H1 (cell line): Measurements from ENCODE around the gene DEGS2. TPM values are rescaled to one million over a fixed set of nuclear protein-coding genes. Genes with fewer than 3 reads are reported as not detected.

ENCODE experiments used
- CTCF ChIA-PET: fragments of 300-600 bp; sonication (Branson Sonifier 250); formaldehyde crosslinking; loops from one replicate; lab custom pipeline; 2021; ENCODE audit not compliant: partially characterized antibody; lab: Charles Lee
- POLR2A ChIA-PET: fragments of 300-600 bp; sonication (Branson Sonifier 250); formaldehyde crosslinking; loops from one replicate; lab custom pipeline; 2021; ENCODE audit warnings: inconsistent platforms; ENCODE audit not compliant: partially characterized antibody; lab: Charles Lee
- DNase-seq, 2 experiments: peaks; one replicate each; pipeline versions ENCODE4 v3.0.0 to v3.0.0-alpha.2; 2010 to 2022; ENCODE audit warnings: low spot score in 2 of 2, low read depth in 1 of 2, mixed read lengths in 1 of 2
- FAIRE-seq: peaks from 2 replicates; lab custom pipeline; 2011; peaks lifted over from hg19 to GRCh38; lab: Jason Lieb, UNC
- H2AFZ ChIP-seq: 2 replicates; pipeline ENCODE4 v1.8.1; 2012; ENCODE audit warnings: low read length, inconsistent platforms
- H2AK5ac ChIP-seq: 2 replicates; pipeline ENCODE4 v1.6.1; 2013; ENCODE audit warnings: low read depth, low read length
- H2BK120ac ChIP-seq: replicated peaks from 2 replicates; pipeline ENCODE3; 2013; ENCODE audit warnings: low read depth, low read length, inconsistent platforms
- H2BK12ac ChIP-seq: 2 replicates; pipeline ENCODE4 v1.6.1; 2013; ENCODE audit warnings: low read depth, low read length
- H2BK15ac ChIP-seq: 2 replicates; pipeline ENCODE4 v1.6.1; 2013; ENCODE audit warnings: low read length
- H2BK20ac ChIP-seq: 2 replicates; pipeline ENCODE4 v1.6.1; 2013; ENCODE audit warnings: low read length
- H2BK5ac ChIP-seq: 2 replicates; pipeline ENCODE4 v1.6.1; 2013; ENCODE audit warnings: low read depth, low read length
- H3K14ac ChIP-seq: 2 replicates; pipeline ENCODE4 v1.6.1; 2013; ENCODE audit warnings: inconsistent platforms; ENCODE audit not compliant: insufficient read length
- H3K18ac ChIP-seq: 2 replicates; pipeline ENCODE4 v1.6.1; 2013; ENCODE audit warnings: low read length; ENCODE audit errors: extremely low read depth
- H3K23ac ChIP-seq: 2 replicates; pipeline ENCODE4 v1.6.1; 2013; ENCODE audit warnings: inconsistent platforms; ENCODE audit not compliant: insufficient read length
- H3K23me2 ChIP-seq: 2 replicates; pipeline ENCODE4 v1.6.1; 2013; ENCODE audit warnings: low read depth, low read length
- H3K27ac ChIP-seq: 2 replicates; pipeline ENCODE4 v1.6.1; 2011; ENCODE audit warnings: low read depth, low read length, inconsistent platforms
- H3K27me3 ChIP-seq, 4 experiments: replicated peaks in 1 of 4; 1 replicate in 1 of 4; 2 replicates in 3 of 4; pipeline versions ENCODE4 v1.6.1 to v1.8.1; 2011 to 2013; ENCODE audit warnings: low read length in 3 of 4, mild to moderate bottlenecking in 3 of 4, inconsistent platforms in 2 of 4, mixed read lengths in 2 of 4, moderate library complexity in 1 of 4; ENCODE audit not compliant: control insufficient read depth in 3 of 4, insufficient read depth in 3 of 4; ENCODE audit errors: extremely low read depth in 1 of 4
- H3K36me3 ChIP-seq, 4 experiments: 2 replicates each; pipeline versions ENCODE4 v1.6.1 to v1.8.1; 2011 to 2013; ENCODE audit warnings: mild to moderate bottlenecking in 4 of 4, low read length in 3 of 4, moderate library complexity in 2 of 4, control low read depth in 1 of 4, inconsistent platforms in 1 of 4; ENCODE audit not compliant: insufficient read depth in 4 of 4, control insufficient read depth in 2 of 4
- H3K4ac ChIP-seq: replicated peaks from 2 replicates; pipeline ENCODE3; 2013; ENCODE audit warnings: low read length, low read depth, mixed read lengths, inconsistent platforms; ENCODE audit not compliant: insufficient read length
- H3K4me1 ChIP-seq, 4 experiments: replicated peaks in 1 of 4; 1 replicate in 1 of 4; 2 replicates in 3 of 4; pipeline versions ENCODE4 v1.6.1 to v1.8.1; 2011 to 2013; ENCODE audit warnings: low read length in 3 of 4, inconsistent platforms in 2 of 4, mixed read lengths in 1 of 4; ENCODE audit not compliant: insufficient read depth in 4 of 4, control insufficient read depth in 3 of 4
- H3K4me2 ChIP-seq, 2 experiments: 2 replicates each; pipeline versions ENCODE4 v1.6.1 to v1.8.1; 2011 to 2013; ENCODE audit warnings: low read depth in 2 of 2, low read length in 2 of 2, control low read depth in 1 of 2, inconsistent platforms in 1 of 2, mild to moderate bottlenecking in 1 of 2; ENCODE audit not compliant: insufficient read depth in 1 of 2
- H3K4me3 ChIP-seq, 4 experiments: fragments of 200-600, 300-600 bp in 1 of 4; sonication (generic), shearing (Covaris generic), sonication (Bioruptor Twin) in 1 of 4; 2 replicates each; pipeline versions ENCODE4 v1.5.1 to v1.8.1; 2011 to 2016; ENCODE audit warnings: low read length in 4 of 4, low read depth in 3 of 4, control low read depth in 2 of 4, inconsistent platforms in 2 of 4, mild to moderate bottlenecking in 2 of 4, mixed read lengths in 1 of 4, moderate library complexity in 1 of 4; ENCODE audit not compliant: insufficient read depth in 2 of 4; ENCODE audit errors: extremely low read depth in 1 of 4
- H3K56ac ChIP-seq: replicated peaks from 2 replicates; pipeline ENCODE3; 2013; ENCODE audit warnings: low read depth, mild to moderate bottlenecking, mixed read lengths, low read length, inconsistent platforms; ENCODE audit not compliant: insufficient read length
- H3K79me1 ChIP-seq: 2 replicates; pipeline ENCODE4 v1.6.1; 2013; ENCODE audit warnings: low read depth, low read length, control low read depth
- H3K79me2 ChIP-seq, 2 experiments: 2 replicates each; pipeline versions ENCODE4 v1.6.1 to v1.8.1; 2012 to 2013; ENCODE audit warnings: low read length in 2 of 2, mild to moderate bottlenecking in 2 of 2, inconsistent platforms in 1 of 2; ENCODE audit not compliant: insufficient read depth in 2 of 2, control insufficient read depth in 1 of 2
- H3K9ac ChIP-seq, 4 experiments: replicated peaks in 1 of 4; 1 replicate in 1 of 4; 2 replicates in 3 of 4; pipeline versions ENCODE4 v1.6.1 to v1.8.1; 2011 to 2013; ENCODE audit warnings: low read depth in 3 of 4, low read length in 3 of 4, control low read depth in 2 of 4, mild to moderate bottlenecking in 2 of 4, moderate library complexity in 2 of 4, inconsistent platforms in 1 of 4; ENCODE audit errors: extremely low read depth in 1 of 4
- H3K9me3 ChIP-seq, 2 experiments: 2 replicates each; pipeline versions ENCODE4 v1.6.1 to v1.8.1; 2012 to 2013; ENCODE audit warnings: mild to moderate bottlenecking in 2 of 2, moderate library complexity in 2 of 2, control low read depth in 1 of 2, inconsistent platforms in 1 of 2, low read depth in 1 of 2, low read length in 1 of 2, mixed read lengths in 1 of 2; ENCODE audit not compliant: insufficient read depth in 2 of 2
- H4K20me1 ChIP-seq, 2 experiments: replicated peaks in 1 of 2; 2 replicates each; pipeline versions ENCODE3 to v1.8.1; 2011 to 2013; ENCODE audit warnings: inconsistent platforms in 2 of 2, low read length in 2 of 2, mild to moderate bottlenecking in 1 of 2; ENCODE audit not compliant: insufficient read depth in 2 of 2, control insufficient read depth in 1 of 2
- H4K5ac ChIP-seq: 2 replicates; pipeline ENCODE4 v1.6.1; 2013; ENCODE audit warnings: low read length, low read depth, mixed read lengths, inconsistent platforms; ENCODE audit not compliant: insufficient read length
- H4K8ac ChIP-seq: 2 replicates; pipeline ENCODE4 v1.8.0; 2013; ENCODE audit warnings: mild to moderate bottlenecking, moderate library complexity, low read length, inconsistent platforms; ENCODE audit not compliant: insufficient read depth; ENCODE audit errors: extremely low read depth
- H4K91ac ChIP-seq: replicated peaks from 2 replicates; pipeline ENCODE3; 2013; ENCODE audit warnings: low read length, mixed read lengths, inconsistent platforms; ENCODE audit not compliant: insufficient read length
- JUN ChIP-seq: IDR thresholded peaks from 2 replicates; pipeline ENCODE4 v1.6.1; 2011; ENCODE audit warnings: low read depth, mild to moderate bottlenecking, improper control_type of control experiment, low read length
- RAD21 ChIP-seq, 2 experiments: IDR thresholded peaks in 1 of 2; conservative IDR thresholded peaks in 1 of 2; 2 replicates each; pipeline ENCODE4 v1.6.1; 2011; ENCODE audit warnings: low read depth in 2 of 2, low read length in 2 of 2, improper control_type of control experiment in 1 of 2, inconsistent platforms in 1 of 2, mild to moderate bottlenecking in 1 of 2, moderate library complexity in 1 of 2
- USF2 ChIP-seq: IDR thresholded peaks from 2 replicates; pipeline ENCODE4 v1.6.1; 2011; ENCODE audit warnings: low read length, improper control_type of control experiment
- YY1 ChIP-seq: IDR thresholded peaks from 2 replicates; pipeline ENCODE4 v1.6.1; 2011; ENCODE audit warnings: low read depth, mild to moderate bottlenecking, low read length
- WGBS, 2 experiments: shearing (Covaris generic) in 1 of 2; methylation state at CpG; one replicate each; pipeline versions ENCODE4 v1.1.6 to v1.1.7; 2013 to 2015; ENCODE audit warnings: low lambda C conversion rate in 2 of 2, mixed read lengths in 2 of 2, inconsistent platforms in 1 of 2, low coverage in 1 of 2, missing lambda C conversion rate in 1 of 2; ENCODE audit not compliant: insufficient replicate concordance in 2 of 2, insufficient coverage in 1 of 2, insufficient read length in 1 of 2; ENCODE audit errors: extremely low coverage in 1 of 2, missing lambda C conversion rate in 1 of 2; 5-methylcytosine and 5-hydroxymethylcytosine counted together
- polyA plus RNA-seq, 7 experiments: library from polyadenylated mRNA; depleted of rRNA in 3 of 7; stranded (reverse) in 5 of 7; unstranded in 2 of 7; fragments of >200 nt in 5 of 7; fragments of 200-250 nt in 2 of 7; gene quantifications; 1 replicate in 5 of 7; 2 replicates in 1 of 7; 4 replicates in 1 of 7; pipeline versions ENCODE4 v1.2.1 to v1.2.3, GENCODE V29; 2011 to 2013; ENCODE audit warnings: missing spikeins in 2 of 7, mixed read lengths in 2 of 7
- total RNA-seq: library from RNA; stranded (reverse); fragmentation: NEBNext Ultra II Directional; extraction: Animal tissue kit (Norgen Biotek cat#: 25700); gene quantifications from 2 replicates; pipeline ENCODE4 v1.2.1, GENCODE V29; 2021
- TF ChIP-seq, protein P1 (sequence below), 3 experiments: IDR thresholded peaks; 1 replicate in 2 of 3; 2 replicates in 1 of 3; pipeline versions ENCODE4 v1.5.1 to v1.6.1; 2011; ENCODE audit warnings: low read length in 3 of 3, mild to moderate bottlenecking in 3 of 3, inconsistent platforms in 2 of 3, low read depth in 1 of 3, moderate library complexity in 1 of 3; ENCODE audit not compliant: insufficient read depth in 1 of 3; ENCODE audit errors: control extremely low read depth in 1 of 3

DEGS2 gene
- total and polyA plus RNA-seq, 2 of the 8 experiments (the other 6 are each of a cell fraction or from before 2014, with no cell fraction given), result 0.61 to 0.82 TPM

DNA sequence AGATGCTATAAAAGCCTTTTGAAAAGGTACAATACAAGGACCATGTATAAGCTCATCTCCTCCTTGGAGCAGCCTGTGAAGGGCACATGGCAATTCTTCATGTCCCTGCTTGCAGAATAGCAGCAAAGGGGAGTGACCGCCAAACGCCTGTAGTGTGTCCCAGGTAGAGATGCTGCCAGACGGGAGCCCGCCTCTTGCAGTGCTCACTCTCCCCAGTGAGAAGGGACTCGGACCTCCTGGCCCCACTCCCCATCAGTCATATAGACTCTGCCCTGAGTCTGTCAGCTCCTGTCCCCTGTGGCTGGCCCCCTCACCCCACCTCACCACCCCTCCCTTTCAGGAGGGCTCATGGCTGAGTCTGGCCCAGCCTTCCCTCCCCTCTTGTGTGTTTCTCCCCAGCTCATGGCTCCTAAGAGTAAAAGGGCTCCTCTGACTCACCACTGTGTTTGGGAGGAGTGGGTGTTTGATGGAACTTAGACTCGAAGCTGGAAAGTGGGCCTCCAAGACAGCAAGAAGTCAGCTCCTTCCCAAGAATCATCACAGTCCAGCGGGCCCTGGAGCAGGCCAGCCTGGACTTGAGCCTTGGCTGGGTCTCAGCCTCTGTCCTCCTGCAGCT lies 40.9 kb downstream of the DEGS2 start:
- DNase-seq (no peak), FAIRE-seq (no peak)
- TF ChIP-seq JUN (no peak), YY1 (no peak), USF2 (no peak), RAD21 (IDR thresholded peaks at IDR 0.05 in 1 of 2, conservative IDR thresholded peaks at IDR 0.05 in 1 of 2; ENCODE audit: low read depth in 2 of 2, low read length in 2 of 2) (no peak)
- TF ChIP-seq, protein P1, sequence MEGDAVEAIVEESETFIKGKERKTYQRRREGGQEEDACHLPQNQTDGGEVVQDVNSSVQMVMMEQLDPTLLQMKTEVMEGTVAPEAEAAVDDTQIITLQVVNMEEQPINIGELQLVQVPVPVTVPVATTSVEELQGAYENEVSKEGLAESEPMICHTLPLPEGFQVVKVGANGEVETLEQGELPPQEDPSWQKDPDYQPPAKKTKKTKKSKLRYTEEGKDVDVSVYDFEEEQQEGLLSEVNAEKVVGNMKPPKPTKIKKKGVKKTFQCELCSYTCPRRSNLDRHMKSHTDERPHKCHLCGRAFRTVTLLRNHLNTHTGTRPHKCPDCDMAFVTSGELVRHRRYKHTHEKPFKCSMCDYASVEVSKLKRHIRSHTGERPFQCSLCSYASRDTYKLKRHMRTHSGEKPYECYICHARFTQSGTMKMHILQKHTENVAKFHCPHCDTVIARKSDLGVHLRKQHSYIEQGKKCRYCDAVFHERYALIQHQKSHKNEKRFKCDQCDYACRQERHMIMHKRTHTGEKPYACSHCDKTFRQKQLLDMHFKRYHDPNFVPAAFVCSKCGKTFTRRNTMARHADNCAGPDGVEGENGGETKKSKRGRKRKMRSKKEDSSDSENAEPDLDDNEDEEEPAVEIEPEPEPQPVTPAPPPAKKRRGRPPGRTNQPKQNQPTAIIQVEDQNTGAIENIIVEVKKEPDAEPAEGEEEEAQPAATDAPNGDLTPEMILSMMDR (IDR thresholded peaks at IDR 0.05; ENCODE audit: control extremely low read depth in 1 of 3, insufficient read depth in 1 of 3, low read depth in 1 of 3, low read length in 3 of 3), result no peak
- H3K36me3 ChIP-seq, result no peaks in the 10 kb centered on the region
- H2AK5ac ChIP-seq, result no peak overlapping the region
- H2AFZ ChIP-seq, result no peak overlapping the region
- no peak overlapping the region; the same call in 1 of the 2 replicates for H3K18ac ChIP-seq
- H2BK15ac ChIP-seq, result no peak overlapping the region
- no peaks in the 10 kb centered on the region for H3K27me3 ChIP-seq
- H4K91ac ChIP-seq, result no peak overlapping the region
- H3K23me2 ChIP-seq, result no peaks in the 10 kb centered on the region
- H2BK5ac ChIP-seq, result no peak overlapping the region
- no peaks in the 10 kb centered on the region for H3K79me2 ChIP-seq
- no peak overlapping the region for H2BK120ac ChIP-seq
- H3K4me1 ChIP-seq, result no peaks in the 10 kb centered on the region
- no peak overlapping the region for H3K56ac ChIP-seq
- H3K9me3 ChIP-seq, result no peaks in the 10 kb centered on the region
- H4K8ac ChIP-seq, result no peak overlapping the region
- H3K14ac ChIP-seq, result no peak overlapping the region
- no peaks in the 10 kb centered on the region for H3K79me1 ChIP-seq
- H2BK12ac ChIP-seq, result no peak overlapping the region
- no peak overlapping the region for H3K27ac ChIP-seq
- H3K9ac ChIP-seq, result no peak overlapping the region
- ChIA-PET POLR2A (no interaction called here), CTCF (interaction anchor here (0.8 to 12.1 kb wide), 9 partner anchors 11 to 136 kb away, joined by 3 to 104 read pairs (median 4); no protein-coding TSS in a partner anchor)
- no peak overlapping the region for H3K4me3 ChIP-seq
- H3K4ac ChIP-seq, result no peak overlapping the region
- no peak overlapping the region for H3K4me2 ChIP-seq
- H3K23ac ChIP-seq, result no peak overlapping the region
- peaks cover 0 to 6% of the 10 kb centered on the region in 2 experiments for H4K20me1 ChIP-seq
- H4K5ac ChIP-seq, result no peak overlapping the region
- H2BK20ac ChIP-seq, result no peak overlapping the region
- 90% methylated on average over 7 of the region's 7 CpGs; no CpG with 5 or more reads in 1 of the 2 experiments for WGBS, 2 experiments
